ENCODE results near the gene DGKG.

- TF ChIP-seq NFRKB (IDR thresholded peaks at IDR 0.05) = no peak
- no peak for TF ChIP-seq FOXA1 (IDR thresholded peaks at IDR 0.05)
- TF ChIP-seq ZNF384 (IDR thresholded peaks at IDR 0.05) = no peak
- TF ChIP-seq FOXM1 (IDR thresholded peaks at IDR 0.05; ENCODE audit: borderline replicate concordance) = no peak
- TF ChIP-seq SP1 (IDR thresholded peaks at IDR 0.05) = no peak
- no peak for TF ChIP-seq BHLHE40 (IDR thresholded peaks at IDR 0.05; ENCODE audit: borderline replicate concordance)
- TF ChIP-seq SUZ12 (IDR thresholded peaks at IDR 0.05) = no peak
- TF ChIP-seq TARDBP (IDR thresholded peaks at IDR 0.05) = no peak
- no peak for TF ChIP-seq FOXK2 (IDR thresholded peaks at IDR 0.05)
- TF ChIP-seq ARNT (IDR thresholded peaks at IDR 0.05) = no peak
- TF ChIP-seq LEF1 (IDR thresholded peaks at IDR 0.05; ENCODE audit: borderline replicate concordance) = no peak
- TF ChIP-seq L3MBTL2 (conservative IDR thresholded peaks at IDR 0.05) = no peak
- no peak for TF ChIP-seq ELF4 (IDR thresholded peaks at IDR 0.05)
- TF ChIP-seq CTBP1 (IDR thresholded peaks at IDR 0.05; ENCODE audit: borderline replicate concordance) = no peak
Measured at GRCh38 chr3:186210852-186211500, 151.1 kb downstream of the DGKG start.
